HCT116 (cell line): ENCODE measurements around the gene SYNE1. TPM values are rescaled to one million over a fixed set of nuclear protein-coding genes. Genes with fewer than 3 reads are reported as not detected.

Experiments used
- ATAC-seq: fragments of 200-7000 bp; cut with Tn5 transposase; 2 replicates; pipeline ENCODE4 v1.9.1; 2020; ENCODE audit warnings: mild to moderate bottlenecking, moderate library complexity
- BruUV-seq: library from RNA; stranded (reverse); fragments of 400-500 nt; replicated peaks from 2 replicates; lab custom pipeline; 2021; lab: Mats Ljungman, UMichigan
- CTCF ChIA-PET: fragments of 300-600 bp; sonication (Branson Sonifier 250); formaldehyde crosslinking; loops from one replicate; lab custom pipeline; 2021; ENCODE audit warnings: antibody characterized with exemption; lab: Charles Lee
- POLR2A ChIA-PET: fragments of 300-600, 350-600 bp; sonication (Branson Sonifier 250); formaldehyde crosslinking; loops from one replicate; lab custom pipeline; 2021; ENCODE audit warnings: antibody characterized with exemption; lab: Charles Lee
- RAD21 ChIA-PET, 2 experiments: fragments of 300-600 bp; sonication (Branson Sonifier 250); formaldehyde crosslinking; loops; one replicate each; lab custom pipeline; 2023; ENCODE audit warnings: low total read pairs in 2 of 2; ENCODE audit not compliant: uncharacterized antibody in 2 of 2, unreplicated experiment in 2 of 2, low non-redundant PET in 1 of 2; lab: Charles Lee
- DNase-seq: peaks from one replicate; pipeline ENCODE4 v3.0.0-alpha.2; 2010; ENCODE audit warnings: low read depth, low spot score
- H2AFZ ChIP-seq: fragments of 200-600 bp; shearing (Covaris generic), sonication (generic); 2 replicates; pipeline ENCODE4 v1.6.1; 2017; ENCODE audit warnings: low read depth, mixed run types, mixed read lengths, antibody characterized with exemption, low read length; ENCODE audit not compliant: poor library complexity, severe bottlenecking
- H3K27ac ChIP-seq: 2 replicates; pipeline ENCODE4 v1.5.1; 2012; ENCODE audit warnings: low read depth, low read length
- H3K27me3 ChIP-seq: fragments of 200-600 bp; sonication (generic); 2 replicates; pipeline ENCODE4 v1.6.1; 2016; ENCODE audit warnings: mixed run types, low read length, mixed read lengths; ENCODE audit not compliant: insufficient read depth
- H3K36me3 ChIP-seq, 2 experiments: fragments of 200-500 bp in 1 of 2; fragments of 200-600 bp in 1 of 2; sonication (Bioruptor generic) in 1 of 2; sonication (generic) in 1 of 2; 2 replicates each; pipeline versions ENCODE4 v1.5.1 to v1.6.1; 2014 to 2016; ENCODE audit warnings: low read length in 2 of 2, inconsistent platforms in 1 of 2, mixed read lengths in 1 of 2, mixed run types in 1 of 2; ENCODE audit not compliant: insufficient read depth in 2 of 2, control insufficient read depth in 1 of 2
- H3K4me1 ChIP-seq, 2 experiments: fragments of 200-600 bp in 1 of 2; sonication (generic) in 1 of 2; 2 replicates each; pipeline versions ENCODE4 v1.5.1 to v1.6.1; 2012 to 2017; ENCODE audit warnings: low read length in 2 of 2, inconsistent platforms in 1 of 2, mild to moderate bottlenecking in 1 of 2, mixed read lengths in 1 of 2, mixed run types in 1 of 2, moderate library complexity in 1 of 2; ENCODE audit not compliant: insufficient read depth in 2 of 2, control insufficient read depth in 1 of 2
- H3K4me2 ChIP-seq: fragments of 200-600 bp; sonication (generic); 2 replicates; pipeline ENCODE4 v1.6.1; 2017; ENCODE audit warnings: mixed run types, low read length, mixed read lengths
- H3K4me3 ChIP-seq, 2 experiments: fragments of 200-600 bp in 1 of 2; sonication (generic) in 1 of 2; replicated peaks in 1 of 2; 2 replicates each; pipeline ENCODE4 v1.5.1; 2011 to 2016; ENCODE audit warnings: low read length in 2 of 2, control low read depth in 1 of 2, low read depth in 1 of 2, mild to moderate bottlenecking in 1 of 2, mixed read lengths in 1 of 2, mixed run types in 1 of 2
- H3K79me2 ChIP-seq: fragments of 200-600 bp; sonication (generic); 2 replicates; pipeline ENCODE4 v1.6.1; 2017; ENCODE audit warnings: mild to moderate bottlenecking, mixed run types, low read length, moderate library complexity, mixed read lengths; ENCODE audit not compliant: insufficient read depth
- H3K9ac ChIP-seq: fragments of 200-600 bp; sonication (generic); 2 replicates; pipeline ENCODE4 v1.6.1; 2016; ENCODE audit warnings: low read length, mixed read lengths
- H3K9me2 ChIP-seq: fragments of 200-600 bp; sonication (generic), shearing (Covaris generic); 2 replicates; pipeline ENCODE4 v1.6.1; 2017; ENCODE audit warnings: mixed run types, mild to moderate bottlenecking, moderate library complexity; ENCODE audit not compliant: insufficient read depth
- H3K9me3 ChIP-seq, 2 experiments: fragments of 200-500 bp in 1 of 2; fragments of 200-600 bp in 1 of 2; sonication (Bioruptor generic) in 1 of 2; sonication (generic) in 1 of 2; 2 replicates each; pipeline ENCODE4 v1.6.1; 2014 to 2017; ENCODE audit warnings: low read length in 2 of 2, mixed read lengths in 2 of 2, inconsistent platforms in 1 of 2, low read depth in 1 of 2, mild to moderate bottlenecking in 1 of 2, mixed run types in 1 of 2, moderate library complexity in 1 of 2; ENCODE audit not compliant: control insufficient read depth in 1 of 2, insufficient read depth in 1 of 2
- H4K20me1 ChIP-seq: fragments of 200-600 bp; sonication (generic), shearing (Covaris generic); 2 replicates; pipeline ENCODE4 v1.6.1; 2017; ENCODE audit warnings: mixed run types, mild to moderate bottlenecking, moderate library complexity; ENCODE audit not compliant: insufficient read depth
- CEBPB ChIP-seq: IDR thresholded peaks from 2 replicates; pipeline ENCODE4 v1.6.1; 2012; ENCODE audit warnings: low read depth
- EZH2 ChIP-seq: fragments of 200-600 bp; sonication (generic); IDR thresholded peaks from 2 replicates; pipeline ENCODE4 v1.6.1; 2017; ENCODE audit warnings: antibody characterized with exemption, mixed run types
- EZH2phosphoT487 ChIP-seq: fragments of 200-600 bp; IDR thresholded peaks from 2 replicates; pipeline ENCODE4 v1.6.1; 2018; ENCODE audit warnings: antibody characterized with exemption, borderline replicate concordance
- FOSL1 ChIP-seq: IDR thresholded peaks from 2 replicates; pipeline ENCODE4 v1.6.1; 2012; ENCODE audit warnings: low read depth
- JUND ChIP-seq: IDR thresholded peaks from 2 replicates; pipeline ENCODE4 v1.6.1; 2012
- RAD21 ChIP-seq: IDR thresholded peaks from 2 replicates; pipeline ENCODE4 v1.6.1; 2012; ENCODE audit warnings: low read depth, mild to moderate bottlenecking
- SIN3A ChIP-seq: IDR thresholded peaks from 2 replicates; pipeline ENCODE4 v1.6.1; 2012; ENCODE audit warnings: low read depth
- YY1 ChIP-seq: IDR thresholded peaks from 2 replicates; pipeline ENCODE4 v1.6.1; 2011; ENCODE audit warnings: low read length, low read depth, moderate library complexity, mild to moderate bottlenecking; ENCODE audit not compliant: insufficient replicate concordance; ENCODE audit errors: extremely low read depth
- ZFX ChIP-seq: fragments of 450-650 bp; IDR thresholded peaks from 2 replicates; pipeline ENCODE4 v1.6.1; 2017
- ZNF274 ChIP-seq: fragments of 200-500 bp; sonication (Bioruptor generic); IDR thresholded peaks from 2 replicates; pipeline ENCODE4 v1.6.1; 2014; ENCODE audit warnings: mild to moderate bottlenecking, low read depth, low read length, inconsistent platforms
- intact Hi-C: fragments of 100-400 bp; cut with micrococcal nuclease; formaldehyde crosslinking; loops from 2 replicates; pipeline ENCODE4 v1.10.0; 2022
- total RNA-seq: library from RNA; stranded (reverse); gene quantifications from one replicate; pipeline ENCODE4 v1.2.1, GENCODE V29; 2021; ENCODE audit not compliant: unreplicated experiment
- TF ChIP-seq, protein P1 (sequence below), 3 experiments: fragments of 200-600 bp in 1 of 3; sonication (generic) in 1 of 3; IDR thresholded peaks in 2 of 3; conservative IDR thresholded peaks in 1 of 3; 2 replicates each; pipeline ENCODE4 v1.5.1; 2012 to 2017; ENCODE audit warnings: low read depth in 2 of 3, low read length in 2 of 3, antibody characterized with exemption in 1 of 3, borderline replicate concordance in 1 of 3, control low read depth in 1 of 3, mild to moderate bottlenecking in 1 of 3, mixed read lengths in 1 of 3, mixed run types in 1 of 3, moderate library complexity in 1 of 3; ENCODE audit not compliant: insufficient read depth in 1 of 3
- TF ChIP-seq, protein P2 (sequence below): IDR thresholded peaks from 2 replicates; pipeline ENCODE4 v1.6.1; 2012

SYNE1 gene
- total RNA-seq, 1 experiment from 2014 or later: 5.4 TPM

DNA sequence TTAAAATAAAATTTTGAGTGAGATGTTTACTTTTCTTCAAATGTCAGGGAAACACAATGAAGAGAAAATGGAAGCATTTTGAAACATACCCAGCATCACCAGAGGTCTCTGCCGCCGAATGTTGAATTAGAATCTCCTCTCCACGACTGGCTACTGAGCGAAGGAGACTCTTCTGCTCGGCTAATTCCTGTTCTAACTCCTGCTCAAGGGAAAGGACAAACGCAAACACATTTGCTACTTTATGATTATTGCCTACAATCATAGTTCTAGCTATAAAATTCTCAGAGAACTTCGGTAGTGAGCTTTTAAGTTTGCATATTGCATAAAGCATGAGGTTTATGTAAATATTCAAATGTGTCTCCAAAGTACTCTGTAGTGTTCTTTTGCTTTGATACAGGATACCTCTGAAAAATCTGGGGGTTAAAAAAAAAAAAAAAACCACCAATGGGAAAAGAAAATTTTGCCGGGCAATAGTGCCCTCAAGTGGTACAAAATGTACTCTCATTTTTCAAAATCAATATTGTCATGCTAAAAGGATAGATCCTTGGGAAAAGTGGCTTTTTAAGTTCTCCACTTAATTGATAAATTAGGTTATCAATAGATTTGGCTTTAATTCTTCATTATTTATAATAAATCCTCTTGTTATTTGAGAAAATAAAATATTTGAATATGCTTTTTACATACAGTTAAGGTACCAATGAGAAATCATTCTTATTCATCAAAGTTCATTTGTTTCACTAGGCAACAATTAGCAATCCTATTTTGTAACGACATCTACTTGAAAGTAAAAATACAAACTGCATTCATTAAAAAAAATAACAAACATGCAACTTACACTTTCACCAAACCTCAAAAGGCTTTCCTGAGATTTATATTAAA is 369.0 kb downstream of the SYNE1 start:
- no peak overlapping the region for H3K9ac ChIP-seq
- BruUV-seq: no TSS peak
- H3K4me2 ChIP-seq: no peak overlapping the region
- RAD21 ChIA-PET: no interaction called here
- ATAC-seq: no peak
- no peaks in the 10 kb centered on the region for H4K20me1 ChIP-seq
- H3K9me2 ChIP-seq: no peaks in the 10 kb centered on the region
- H3K27ac ChIP-seq: no peak overlapping the region
- H2AFZ ChIP-seq: no peak overlapping the region
- no peak for DNase-seq
- intact Hi-C loops: loop anchor here (1.0 to 5.0 kb wide), 3 partner anchors 504 to 911 kb away; no protein-coding TSS in a partner anchor
- no peaks in the 10 kb centered on the region for H3K9me3 ChIP-seq
- H3K4me1 ChIP-seq: no peaks in the 10 kb centered on the region
- no peak overlapping the region for H3K4me3 ChIP-seq
- CTCF ChIA-PET: interaction anchor here (0.7 to 1.0 kb wide), 3 partner anchors 9 to 797 kb away, joined by 3 to 6 read pairs (median 4); no protein-coding TSS in a partner anchor
- POLR2A ChIA-PET: no interaction called here
- H3K79me2 ChIP-seq: no peaks in the 10 kb centered on the region
- H3K36me3 ChIP-seq: no peaks in the 10 kb centered on the region
- no peaks in the 10 kb centered on the region for H3K27me3 ChIP-seq
- TF ChIP-seq SIN3A: no peak
- TF ChIP-seq, protein P1, sequence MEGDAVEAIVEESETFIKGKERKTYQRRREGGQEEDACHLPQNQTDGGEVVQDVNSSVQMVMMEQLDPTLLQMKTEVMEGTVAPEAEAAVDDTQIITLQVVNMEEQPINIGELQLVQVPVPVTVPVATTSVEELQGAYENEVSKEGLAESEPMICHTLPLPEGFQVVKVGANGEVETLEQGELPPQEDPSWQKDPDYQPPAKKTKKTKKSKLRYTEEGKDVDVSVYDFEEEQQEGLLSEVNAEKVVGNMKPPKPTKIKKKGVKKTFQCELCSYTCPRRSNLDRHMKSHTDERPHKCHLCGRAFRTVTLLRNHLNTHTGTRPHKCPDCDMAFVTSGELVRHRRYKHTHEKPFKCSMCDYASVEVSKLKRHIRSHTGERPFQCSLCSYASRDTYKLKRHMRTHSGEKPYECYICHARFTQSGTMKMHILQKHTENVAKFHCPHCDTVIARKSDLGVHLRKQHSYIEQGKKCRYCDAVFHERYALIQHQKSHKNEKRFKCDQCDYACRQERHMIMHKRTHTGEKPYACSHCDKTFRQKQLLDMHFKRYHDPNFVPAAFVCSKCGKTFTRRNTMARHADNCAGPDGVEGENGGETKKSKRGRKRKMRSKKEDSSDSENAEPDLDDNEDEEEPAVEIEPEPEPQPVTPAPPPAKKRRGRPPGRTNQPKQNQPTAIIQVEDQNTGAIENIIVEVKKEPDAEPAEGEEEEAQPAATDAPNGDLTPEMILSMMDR (IDR thresholded peaks at IDR 0.05 in 2 of 3, conservative IDR thresholded peaks at IDR 0.05 in 1 of 3; ENCODE audit: borderline replicate concordance in 1 of 3, insufficient read depth in 1 of 3, low read depth in 2 of 3, low read length in 2 of 3): peak; percentile 43 to 71 (median 71); a peak in 4 of 6 replicates
- peak; percentile 73 for TF ChIP-seq RAD21
- no peak for TF ChIP-seq JUND

DNA sequence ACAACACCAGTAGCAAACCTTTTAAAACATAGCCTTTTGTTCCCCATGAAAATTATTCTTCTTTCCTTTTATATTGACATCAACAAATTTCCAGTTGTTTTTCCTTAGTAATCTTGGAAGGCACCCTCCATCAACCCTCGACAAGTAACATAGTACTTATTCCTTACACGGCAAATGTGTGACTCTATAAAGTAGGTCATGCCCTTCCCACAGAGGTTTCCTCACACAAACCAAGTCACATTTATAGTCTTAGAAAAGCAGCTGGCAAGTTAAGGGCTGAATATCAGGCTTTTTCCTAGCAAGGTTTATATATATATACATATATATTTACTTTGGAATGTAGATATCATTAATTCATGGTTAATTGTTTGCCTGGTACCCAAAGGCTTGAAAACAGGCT is 371.5 kb downstream of the SYNE1 start:
- H3K9me3 ChIP-seq: no peaks in the 10 kb centered on the region; a peak in 1 of 4 replicates
- intact Hi-C loops: loop anchor here (5.0 kb wide), 1 partner anchor 908 kb away; no protein-coding TSS in a partner anchor
- ChIA-PET POLR2A (no interaction called here), CTCF (no interaction called here), RAD21 (no interaction called here)
- no peaks in the 10 kb centered on the region for H3K4me1 ChIP-seq
- no peaks in the 10 kb centered on the region for H4K20me1 ChIP-seq
- no peaks in the 10 kb centered on the region for H3K27me3 ChIP-seq
- no peaks in the 10 kb centered on the region for H3K36me3 ChIP-seq
- no peak overlapping the region for H3K4me3 ChIP-seq
- no peaks in the 10 kb centered on the region for H3K9me2 ChIP-seq
- H3K9ac ChIP-seq: no peak overlapping the region
- no peak for DNase-seq
- H2AFZ ChIP-seq: no peak overlapping the region
- ATAC-seq: no peak
- BruUV-seq: no TSS peak
- no peak overlapping the region for H3K27ac ChIP-seq
- no peak overlapping the region for H3K4me2 ChIP-seq
- no peaks in the 10 kb centered on the region for H3K79me2 ChIP-seq
- TF ChIP-seq EZH2 (no peak), ZNF274 (no peak), ZFX (no peak), FOSL1 (no peak), EZH2phosphoT487 (no peak), YY1 (no peak), CEBPB (no peak)
- TF ChIP-seq, protein P1 (IDR thresholded peaks at IDR 0.05 in 2 of 3, conservative IDR thresholded peaks at IDR 0.05 in 1 of 3; ENCODE audit: borderline replicate concordance in 1 of 3, insufficient read depth in 1 of 3, low read depth in 2 of 3, low read length in 2 of 3): no peak
- TF ChIP-seq, protein P2, sequence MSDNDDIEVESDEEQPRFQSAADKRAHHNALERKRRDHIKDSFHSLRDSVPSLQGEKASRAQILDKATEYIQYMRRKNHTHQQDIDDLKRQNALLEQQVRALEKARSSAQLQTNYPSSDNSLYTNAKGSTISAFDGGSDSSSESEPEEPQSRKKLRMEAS: no peak
